ENCODE measurements around the gene SF3B3. TPM values are rescaled to one million over a fixed set of nuclear protein-coding genes. Genes with fewer than 3 reads are reported as not detected.
"Not testable (repeated sequence)": the region's sequence is repeated elsewhere in the genome, so short reads cannot be mapped to it uniquely, and the experiment has no call there.

The SF3B3 gene
- polyA plus RNA-seq, 1 of the 3 experiments (the other 2 are of a cell fraction), result 81.7 TPM

GRCh38 chr16:70586731-70587130, 63.1 kb downstream of the SF3B3 start:
- Histone ChIP-seq H3F3A (replicated peaks; ENCODE audit: insufficient read depth) (no peaks in the 10 kb centered on the region), H4K20me1 (ENCODE audit: insufficient read depth) (no peaks in the 10 kb centered on the region), H3K36me3 (replicated peaks in 1 of 2; ENCODE audit: control insufficient read depth in 1 of 2, insufficient read depth in 2 of 2, low read length in 1 of 2) (no peaks in the 10 kb centered on the region), H3K9me2 (no peaks in the 10 kb centered on the region), H3K4me3 (ENCODE audit: low read depth in 2 of 2, low read length in 1 of 2) (no peak overlapping the region), H3K9me3 (no peaks in the 10 kb centered on the region), H3K4me1 (ENCODE audit: control insufficient read depth in 1 of 2, insufficient read depth in 2 of 2, low read depth in 1 of 2, low read length in 1 of 2) (peaks cover 0 to 3% of the 10 kb centered on the region in 2 experiments; a peak in 1 of 4 replicates), H3K4me2 (no peak overlapping the region), H3K9ac (no peak overlapping the region), H3K27ac (ENCODE audit: low read depth in 2 of 2, low read length in 1 of 2) (no peak overlapping the region), H3K79me2 (ENCODE audit: insufficient read depth) (no peaks in the 10 kb centered on the region), H3K27me3 (ENCODE audit: insufficient read depth) (no peaks in the 10 kb centered on the region), H2AFZ (ENCODE audit: low read depth) (no peak overlapping the region)
- DNase-seq, result no peak
- POLR2A ChIA-PET, result no interaction called here
- TF ChIP-seq GABPA (IDR thresholded peaks at IDR 0.05; ENCODE audit: low read depth) (no peak), SIN3A (IDR thresholded peaks at IDR 0.05; ENCODE audit: borderline replicate concordance, low read depth, low read length) (no peak), ELF1 (IDR thresholded peaks at IDR 0.05) (no peak), NFIC (IDR thresholded peaks at IDR 0.05; ENCODE audit: borderline replicate concordance) (no peak)
- TF ChIP-seq, protein P1, sequence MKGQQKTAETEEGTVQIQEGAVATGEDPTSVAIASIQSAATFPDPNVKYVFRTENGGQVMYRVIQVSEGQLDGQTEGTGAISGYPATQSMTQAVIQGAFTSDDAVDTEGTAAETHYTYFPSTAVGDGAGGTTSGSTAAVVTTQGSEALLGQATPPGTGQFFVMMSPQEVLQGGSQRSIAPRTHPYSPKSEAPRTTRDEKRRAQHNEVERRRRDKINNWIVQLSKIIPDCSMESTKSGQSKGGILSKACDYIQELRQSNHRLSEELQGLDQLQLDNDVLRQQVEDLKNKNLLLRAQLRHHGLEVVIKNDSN (IDR thresholded peaks at IDR 0.05; ENCODE audit: borderline replicate concordance, low read depth), result no peak
- 79% methylated on average over 5 of the region's 9 CpGs for WGBS (ENCODE audit: low lambda C conversion rate)
- CTCF ChIA-PET, result no interaction called here

- Histone ChIP-seq H4K20me1 (ENCODE audit: insufficient read depth) (no peaks in the 10 kb centered on the region), H2AFZ (ENCODE audit: low read depth) (no peak overlapping the region), H3K4me1 (ENCODE audit: control insufficient read depth in 1 of 2, insufficient read depth in 2 of 2, low read depth in 1 of 2, low read length in 1 of 2) (peaks cover 0 to 3% of the 10 kb centered on the region in 2 experiments; a peak in 1 of 4 replicates), H3K27me3 (ENCODE audit: insufficient read depth) (no peaks in the 10 kb centered on the region), H3K36me3 (replicated peaks in 1 of 2; ENCODE audit: control insufficient read depth in 1 of 2, insufficient read depth in 2 of 2, low read length in 1 of 2) (no peaks in the 10 kb centered on the region), H3K9ac (no peak overlapping the region), H3K9me3 (no peaks in the 10 kb centered on the region), H3K4me3 (ENCODE audit: low read depth in 2 of 2, low read length in 1 of 2) (no peak overlapping the region), H3F3A (replicated peaks; ENCODE audit: insufficient read depth) (no peaks in the 10 kb centered on the region), H3K9me2 (no peaks in the 10 kb centered on the region), H3K27ac (ENCODE audit: low read depth in 2 of 2, low read length in 1 of 2) (no peak overlapping the region), H3K79me2 (ENCODE audit: insufficient read depth) (no peaks in the 10 kb centered on the region), H3K4me2 (no peak overlapping the region)
- DNase-seq, result no peak
- ChIA-PET POLR2A (no interaction called here), CTCF (no interaction called here)
- TF ChIP-seq RFX5 (IDR thresholded peaks at IDR 0.05; ENCODE audit: low read length) (no peak), FOXJ3 (CRISPR knock-in tag; IDR thresholded peaks at IDR 0.05) (no peak), RAD21 (IDR thresholded peaks at IDR 0.05; ENCODE audit: low read length) (no peak), TAF1 (IDR thresholded peaks at IDR 0.05; ENCODE audit: borderline replicate concordance, low read depth, low read length) (no peak), ELF1 (IDR thresholded peaks at IDR 0.05) (no peak), GATA2 (CRISPR knock-in tag; IDR thresholded peaks at IDR 0.05) (no peak), MEF2A (IDR thresholded peaks at IDR 0.05; ENCODE audit: borderline replicate concordance, low read depth) (no peak)
- TF ChIP-seq, protein P2, sequence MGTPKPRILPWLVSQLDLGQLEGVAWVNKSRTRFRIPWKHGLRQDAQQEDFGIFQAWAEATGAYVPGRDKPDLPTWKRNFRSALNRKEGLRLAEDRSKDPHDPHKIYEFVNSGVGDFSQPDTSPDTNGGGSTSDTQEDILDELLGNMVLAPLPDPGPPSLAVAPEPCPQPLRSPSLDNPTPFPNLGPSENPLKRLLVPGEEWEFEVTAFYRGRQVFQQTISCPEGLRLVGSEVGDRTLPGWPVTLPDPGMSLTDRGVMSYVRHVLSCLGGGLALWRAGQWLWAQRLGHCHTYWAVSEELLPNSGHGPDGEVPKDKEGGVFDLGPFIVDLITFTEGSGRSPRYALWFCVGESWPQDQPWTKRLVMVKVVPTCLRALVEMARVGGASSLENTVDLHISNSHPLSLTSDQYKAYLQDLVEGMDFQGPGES (IDR thresholded peaks at IDR 0.05; ENCODE audit: low read depth, low read length), result no peak
- TF ChIP-seq, protein P1 (IDR thresholded peaks at IDR 0.05; ENCODE audit: borderline replicate concordance, low read depth), result no peak
- WGBS (ENCODE audit: low lambda C conversion rate), result 69% methylated on average over 4 of the region's 4 CpGs
Observed at GRCh38 chr16:70588565-70588964, 64.9 kb downstream of the SF3B3 start.

DNA sequence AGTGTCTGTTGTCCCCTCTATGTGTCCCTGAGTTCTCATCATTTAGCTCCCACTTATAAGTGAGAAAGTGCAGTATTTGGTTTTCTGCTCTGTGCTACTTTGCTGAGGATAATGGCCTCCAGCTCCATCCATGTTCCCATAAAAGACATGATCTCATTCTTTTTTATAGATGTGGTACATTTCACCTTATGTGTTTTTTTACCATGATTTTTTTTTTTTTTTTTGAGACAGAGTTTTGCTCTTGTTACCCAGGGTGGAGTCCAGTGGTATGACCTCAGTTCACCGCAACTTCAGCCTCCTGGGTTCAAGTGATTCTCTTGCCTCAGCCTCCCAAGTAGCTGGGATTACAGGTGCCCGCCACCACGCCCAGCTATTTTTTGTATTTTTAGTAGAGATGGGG, 65.8 kb downstream of the SF3B3 start:
- H3K4me2 ChIP-seq; CTCF ChIA-PET; H3K4me3 ChIP-seq (ENCODE audit: low read depth in 2 of 2, low read length in 1 of 2); H4K20me1 ChIP-seq (ENCODE audit: insufficient read depth); H3K27ac ChIP-seq (ENCODE audit: low read depth in 2 of 2, low read length in 1 of 2); DNase-seq; H3K9me3 ChIP-seq; H3K27me3 ChIP-seq (ENCODE audit: insufficient read depth); POLR2A ChIA-PET; H3K9me2 ChIP-seq; H3K4me1 ChIP-seq (ENCODE audit: control insufficient read depth in 1 of 2, insufficient read depth in 2 of 2, low read depth in 1 of 2, low read length in 1 of 2); H3K36me3 ChIP-seq (replicated peaks in 1 of 2; ENCODE audit: control insufficient read depth in 1 of 2, insufficient read depth in 2 of 2, low read length in 1 of 2); H3F3A ChIP-seq (replicated peaks; ENCODE audit: insufficient read depth); H3K79me2 ChIP-seq (ENCODE audit: insufficient read depth); H2AFZ ChIP-seq (ENCODE audit: low read depth); H3K9ac ChIP-seq: not testable (repeated sequence)
- WGBS (ENCODE audit: low lambda C conversion rate), result 94% methylated on average over 3 of the region's 3 CpGs

All from SK-N-SH (cell line).